HG02981 (cell line): ENCODE results near the gene CACUL1.
"Not testable (repeated sequence)": the region's sequence is repeated elsewhere in the genome, so short reads cannot be mapped to it uniquely, and the experiment has no call there.

Experiments
- ATAC-seq: cut with Tn5 transposase; IDR thresholded peaks from one replicate; pipeline ENCODE4 v1.9.1; 2021; ENCODE audit warnings: mild to moderate bottlenecking, moderate library complexity; ENCODE audit not compliant: unreplicated experiment

CACUL1 gene

GRCh38 chr10:118754556-118755423 lies at the start of gene CACUL1:
CACUL1 (minus strand) TSS chr10:118754970; CDS start chr10:118754762, 208 bp downstream.
- peak; percentile 89 for ATAC-seq

DNA sequence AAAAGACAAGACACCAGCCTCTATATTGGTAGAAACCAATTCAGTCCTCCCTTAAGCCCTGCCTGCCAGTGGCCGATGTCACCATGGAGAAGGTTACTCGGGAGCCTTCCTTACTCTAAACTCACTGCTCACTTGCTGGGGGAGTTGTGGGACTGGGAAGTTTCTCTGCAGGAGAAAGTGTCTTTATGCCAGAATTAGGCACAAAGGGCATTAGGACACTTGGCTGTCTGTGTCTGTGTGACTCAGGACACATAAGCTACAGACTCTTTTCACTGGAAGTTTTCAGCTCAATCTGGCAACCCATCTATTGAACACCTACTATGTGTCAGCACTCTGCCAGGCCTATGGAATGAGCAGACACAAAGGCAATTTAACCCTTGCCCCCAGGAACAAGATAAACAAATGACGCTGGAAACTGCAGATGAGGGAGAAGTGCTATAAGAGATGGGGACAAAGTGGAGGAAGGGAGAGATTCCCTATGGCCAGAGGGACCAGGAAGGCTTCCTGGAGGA lies 49.5 kb upstream of the CACUL1 start:
- no peak for ATAC-seq

DNA sequence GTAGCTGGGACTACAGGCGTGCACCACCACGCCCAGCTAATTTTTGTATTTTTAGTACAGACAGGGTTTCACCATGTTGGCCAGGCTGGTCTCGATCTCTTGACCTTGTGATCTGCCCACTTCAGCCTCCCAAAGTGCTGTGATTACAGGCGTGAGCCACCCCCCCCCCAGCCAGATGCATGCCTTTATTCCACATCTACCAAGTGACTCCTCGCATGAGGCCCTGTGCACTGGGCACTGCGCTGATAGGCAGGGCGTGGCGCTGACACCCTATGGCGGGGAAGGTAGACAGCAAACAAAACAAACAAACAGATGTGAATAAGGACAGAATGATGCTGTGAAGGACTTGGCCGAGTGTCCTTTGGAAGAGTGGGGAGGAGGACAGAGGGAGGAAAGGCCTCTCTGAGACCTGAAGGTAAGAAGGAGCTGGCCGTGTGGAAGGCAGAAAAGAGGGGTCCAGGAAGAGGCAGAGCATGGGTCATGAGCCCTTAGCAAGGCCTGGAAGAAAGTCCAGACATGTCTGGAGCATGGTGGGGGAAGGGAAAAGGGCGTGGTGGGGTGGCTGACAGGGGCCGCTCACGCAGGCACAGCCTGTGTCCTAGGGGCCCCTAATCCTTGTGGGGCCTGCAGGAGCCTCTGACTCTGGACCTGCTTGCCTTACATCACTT lies 47.5 kb upstream of the CACUL1 start:
- no peak for ATAC-seq

DNA sequence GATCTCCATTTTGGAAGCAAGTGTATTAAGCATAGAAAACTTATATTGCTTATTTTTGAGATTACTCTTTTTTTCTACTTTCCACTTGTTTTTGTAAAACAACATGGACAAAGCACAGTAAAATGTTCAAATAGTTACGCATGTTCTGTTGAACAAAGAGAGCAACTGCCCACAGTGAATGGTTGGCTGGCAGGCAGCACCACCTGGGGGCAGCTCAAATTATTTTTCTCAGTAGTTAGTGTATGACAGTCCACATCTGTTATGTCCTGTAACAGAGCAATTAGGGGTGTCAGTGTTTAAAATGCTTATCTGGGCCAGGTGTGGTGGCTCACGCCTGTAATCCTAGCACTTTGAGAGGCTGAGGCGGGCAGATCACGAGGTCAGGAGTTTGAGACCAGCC lies 46.1 kb upstream of the CACUL1 start:
- ATAC-seq, result no peak

GRCh38 chr10:118799777-118800176 lies 45.0 kb upstream of the CACUL1 start:
- no peak for ATAC-seq

DNA sequence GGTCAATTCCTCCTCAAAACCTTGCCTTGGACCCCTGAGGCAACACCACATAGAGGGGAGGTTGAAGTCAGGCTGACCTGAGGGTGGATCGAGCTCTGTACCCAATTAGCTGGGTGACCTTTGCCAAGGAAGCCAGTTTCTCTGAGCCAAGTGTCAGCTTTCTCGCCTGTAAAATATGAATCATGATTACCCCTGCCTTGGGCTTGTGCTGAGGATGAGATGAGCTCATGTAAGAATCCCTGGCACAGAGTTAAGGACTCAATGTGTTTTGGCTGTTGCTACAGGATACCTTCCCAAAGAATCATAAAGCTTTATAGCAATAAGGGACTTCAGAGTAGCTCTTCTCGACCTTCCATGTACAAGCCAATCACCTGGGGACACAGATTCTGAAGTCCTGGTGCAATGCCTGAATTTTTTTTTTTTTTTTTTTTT lies 43.5 kb upstream of the CACUL1 start:
- no peak for ATAC-seq

DNA sequence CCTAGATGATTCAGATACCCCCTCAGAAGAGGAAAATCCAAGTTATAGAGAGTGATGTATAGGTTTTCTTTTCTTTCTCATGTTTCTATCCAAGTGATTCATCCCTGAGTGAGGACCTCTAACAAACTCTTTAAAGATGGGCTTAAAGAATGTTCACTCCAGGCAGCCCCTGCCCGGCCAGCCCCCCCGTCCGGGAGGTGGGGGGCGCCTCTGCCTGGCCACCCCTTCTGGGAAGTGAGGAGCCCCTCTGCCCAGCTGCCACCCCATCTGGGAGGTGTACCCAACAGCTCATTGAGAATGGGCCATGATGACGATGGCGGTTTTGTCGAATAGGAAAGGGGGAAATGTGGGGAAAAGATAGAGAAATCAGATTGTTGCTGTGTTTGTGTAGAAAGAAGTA lies 40.2 kb upstream of the CACUL1 start:
- not testable (repeated sequence) for ATAC-seq

DNA sequence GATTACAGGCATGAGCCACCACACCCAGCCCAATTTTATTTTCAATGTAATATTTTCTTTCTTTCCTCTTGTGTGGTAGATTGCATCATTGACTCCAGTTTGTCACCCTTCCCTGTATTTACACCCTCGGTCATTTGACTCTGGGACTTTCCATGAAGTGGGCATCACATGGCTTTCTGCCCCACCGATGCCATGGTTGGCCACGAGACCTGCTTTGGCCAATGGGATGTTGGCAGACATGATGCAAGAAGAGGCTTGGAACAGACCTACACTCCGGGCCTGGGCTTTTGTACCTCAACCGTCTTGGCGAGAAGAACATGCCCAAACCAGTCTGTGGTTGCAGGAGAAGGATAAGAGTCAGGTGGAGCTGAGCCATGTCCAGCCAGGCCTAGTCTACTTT lies 38.8 kb upstream of the CACUL1 start:
- ATAC-seq, result no peak

GRCh38 chr10:118792526-118792925 lies 37.8 kb upstream of the CACUL1 start:
- no peak for ATAC-seq

DNA sequence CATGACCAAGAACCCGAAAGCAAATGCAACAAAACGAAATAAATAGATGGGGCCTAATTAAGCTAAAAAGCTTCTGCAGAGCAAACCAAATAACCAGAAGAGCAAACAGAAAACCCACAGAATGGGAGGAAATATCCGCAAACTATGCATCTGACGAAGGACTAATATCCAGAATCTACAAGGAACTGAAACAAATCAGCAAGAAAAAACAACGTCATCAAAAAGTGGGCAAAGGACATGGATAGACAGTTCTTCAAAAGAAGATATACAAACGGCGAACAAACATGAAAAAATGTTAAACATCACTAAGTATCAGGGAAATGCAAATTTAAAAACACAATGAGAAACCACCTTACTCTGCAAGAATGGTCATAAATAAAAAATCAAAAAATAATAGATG lies 35.3 kb upstream of the CACUL1 start:
- ATAC-seq, result no peak

GRCh38 chr10:118785551-118785950 lies 30.8 kb upstream of the CACUL1 start:
- no peak for ATAC-seq

GRCh38 chr10:118783776-118784545 lies 29.2 kb upstream of the CACUL1 start:
- ATAC-seq, result no peak

DNA sequence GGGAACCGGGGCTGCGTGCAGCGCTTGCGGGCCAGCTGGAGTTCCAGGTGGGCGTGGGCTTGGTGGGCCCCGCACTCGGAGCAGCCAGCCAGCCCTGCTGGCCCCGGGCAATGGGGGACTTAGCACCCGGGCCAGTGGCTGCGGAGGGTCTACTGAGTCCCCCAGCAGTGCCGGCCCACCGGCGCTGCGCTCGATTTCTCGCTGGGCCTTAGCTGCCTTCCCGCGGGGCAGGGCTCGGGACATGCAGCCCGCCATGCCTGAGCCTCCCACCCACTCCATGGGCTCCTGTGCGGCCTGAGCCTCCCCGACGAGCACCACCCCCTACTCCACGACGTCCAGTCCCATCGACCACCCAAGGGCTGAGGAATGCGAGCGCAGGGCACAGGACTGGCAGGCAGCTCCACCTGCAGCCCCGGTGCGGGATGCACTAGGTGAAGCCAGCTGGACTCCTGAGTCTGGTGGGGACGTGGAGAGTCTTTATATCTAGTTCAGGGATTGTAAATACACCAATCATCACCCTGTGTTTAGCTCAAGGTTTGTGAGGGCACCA lies 28.2 kb upstream of the CACUL1 start:
- not testable (repeated sequence) for ATAC-seq

DNA sequence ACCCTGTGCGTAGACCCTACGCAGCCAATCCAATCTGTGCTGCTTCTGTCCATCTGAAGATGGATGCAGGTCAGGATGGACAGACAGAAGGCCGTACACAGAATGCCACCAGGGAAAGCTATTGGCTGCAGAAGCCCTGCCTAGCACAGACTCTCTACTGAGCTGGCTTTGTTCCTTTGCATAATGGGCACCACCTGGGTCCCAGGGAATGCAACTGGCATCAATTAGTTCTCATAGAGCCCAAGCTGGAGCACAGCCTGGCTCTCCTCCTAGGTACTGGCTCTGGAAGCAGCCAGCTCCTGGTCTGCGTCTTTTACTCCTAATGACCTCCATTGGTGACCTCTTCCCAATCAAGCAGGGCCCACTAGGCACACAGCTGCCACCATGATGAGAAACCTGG lies 26.8 kb upstream of the CACUL1 start:
- ATAC-seq, result no peak

- ATAC-seq, result no peak
Observed at GRCh38 chr10:118778727-118779126, 24.0 kb upstream of the CACUL1 start.

- no peak for ATAC-seq
Observed at GRCh38 chr10:118776960-118777359, 22.2 kb upstream of the CACUL1 start.

DNA sequence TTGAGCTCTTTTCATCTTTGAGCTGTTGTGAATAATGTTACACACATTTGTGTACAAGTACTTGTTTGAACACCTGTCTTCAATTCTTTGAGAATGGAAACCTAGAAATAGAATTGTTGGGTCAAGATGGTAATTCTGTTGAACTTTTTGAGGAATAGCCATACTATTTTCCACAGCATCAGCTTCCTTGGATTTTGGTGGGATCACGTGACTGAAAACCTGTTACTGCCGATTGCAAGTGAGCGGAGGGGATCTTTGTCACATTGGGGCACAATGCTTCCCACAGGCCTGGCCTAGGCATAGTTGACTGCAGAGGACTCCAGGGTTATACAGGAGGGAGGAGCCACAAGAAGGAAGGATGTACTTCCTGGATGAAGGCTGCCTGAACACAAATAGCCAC lies 21.3 kb upstream of the CACUL1 start:
- no peak for ATAC-seq

- ATAC-seq, result no peak
Observed at GRCh38 chr10:118775478-118775877, 20.7 kb upstream of the CACUL1 start.

DNA sequence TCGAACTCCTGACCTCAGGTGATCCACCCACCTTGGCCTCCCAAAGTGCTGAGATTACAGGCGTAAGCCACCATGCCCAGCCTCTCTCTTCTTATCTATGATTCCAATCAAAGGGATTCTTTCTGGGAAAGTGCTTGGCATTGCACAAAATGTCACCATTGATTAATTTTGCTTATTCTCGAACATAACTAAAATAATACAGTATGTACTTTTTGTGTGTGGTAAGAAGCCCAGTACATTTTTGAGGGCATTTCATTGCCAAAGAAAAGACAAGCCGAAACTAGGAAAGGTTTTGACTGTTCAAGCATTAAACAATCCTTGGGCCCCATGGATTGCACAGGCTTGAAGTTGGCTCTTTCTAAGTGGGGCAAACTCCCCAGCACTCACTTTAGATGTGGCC lies 18.3 kb upstream of the CACUL1 start:
- ATAC-seq, result no peak

- no peak for ATAC-seq
Observed at GRCh38 chr10:118771976-118772375, 17.2 kb upstream of the CACUL1 start.
